ENCODE measurements around the gene TBC1D9.

DNA sequence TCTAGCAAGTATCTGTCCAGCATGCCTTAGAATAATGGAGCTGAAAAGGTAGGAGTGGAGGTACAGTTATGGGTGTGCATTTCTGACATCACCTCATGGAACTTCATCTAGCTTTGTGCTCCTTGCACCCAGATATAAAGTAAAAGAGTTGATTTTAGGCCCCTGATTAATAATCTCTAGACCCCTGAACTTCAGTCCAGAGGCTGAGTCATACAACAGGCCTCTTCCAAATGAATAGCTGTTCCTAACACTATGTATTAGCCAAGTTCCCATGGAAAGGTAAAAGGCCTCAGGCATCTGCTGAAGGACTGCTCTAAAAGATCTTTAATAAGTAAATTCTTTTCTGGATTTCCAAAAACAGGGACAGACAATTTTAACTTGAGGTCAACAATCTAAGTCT lies 16.2 kb downstream of the TBC1D9 start:
- TF ChIP-seq CTCF (IDR thresholded peaks at IDR 0.05; ENCODE audit: low read depth, low read length, poor library complexity, severe bottlenecking) (no peak), EZH2phosphoT487 (IDR thresholded peaks at IDR 0.05; ENCODE audit: borderline replicate concordance, low read length) (no peak)

Data from DOHH2 (cell line).